ENCODE results near the gene BSDC1. TPM values are rescaled to one million over a fixed set of nuclear protein-coding genes. Genes with fewer than 3 reads are reported as not detected.

Gene BSDC1
- total RNA-seq, 2 experiments from 2014 or later: 37.3 to 38.5 TPM

- H3K36me3 Mint-ChIP-seq (ENCODE audit: low read depth): no peaks in the 10 kb centered on the region
- no peak for DNase-seq
- peaks cover 2% of the 10 kb centered on the region for H3K27me3 Mint-ChIP-seq (ENCODE audit: low read depth)
- peaks cover 44% of the 10 kb centered on the region for H3K4me1 Mint-ChIP-seq (ENCODE audit: low read depth)
- H3K27ac Mint-ChIP-seq: no peak overlapping the region
- no peak for ATAC-seq
- no peaks in the 10 kb centered on the region for H3K9me3 Mint-ChIP-seq (ENCODE audit: insufficient read depth)
- ChIA-PET POLR2A (interaction anchor here (0.9 to 1.2 kb wide), 2 partner anchors 9 to 17 kb away, joined by 3 to 4 read pairs; partner anchors contain the start of genes FAM229A, MARCKSL1 and TSSK3), CTCF (interaction anchor here (0.7 to 3.6 kb wide), 3 partner anchors 12 to 47 kb away, joined by 3 to 8 read pairs (median 5); no protein-coding TSS in a partner anchor)
- no peak overlapping the region for H3K4me3 Mint-ChIP-seq
Observed at GRCh38 chr1:32353431-32353830, 40.8 kb downstream of the BSDC1 start.

GRCh38 chr1:32352831-32353383 lies 41.3 kb downstream of the BSDC1 start:
- ChIA-PET POLR2A (interaction anchor here (0.6 to 1.9 kb wide), 5 partner anchors 10 to 41 kb away, joined by 3 to 7 read pairs (median 3); partner anchors contain the start of genes BSDC1, FAM229A, MARCKSL1 and TSSK3), CTCF (interaction anchor here (0.7 to 3.6 kb wide), 5 partner anchors 12 to 137 kb away, joined by 3 to 21 read pairs (median 5); partner anchors contain the start of gene MARCKSL1)
- H3K27me3 Mint-ChIP-seq (ENCODE audit: low read depth): peaks cover 2% of the 10 kb centered on the region
- no peaks in the 10 kb centered on the region for H3K9me3 Mint-ChIP-seq (ENCODE audit: insufficient read depth)
- peaks cover 49% of the 10 kb centered on the region for H3K4me1 Mint-ChIP-seq (ENCODE audit: low read depth)
- H3K4me3 Mint-ChIP-seq: no peak overlapping the region
- H3K36me3 Mint-ChIP-seq (ENCODE audit: low read depth): no peaks in the 10 kb centered on the region
- ATAC-seq (no peak), DNase-seq (no peak)
- H3K27ac Mint-ChIP-seq: peak overlapping the region; percentile 26

GRCh38 chr1:32352239-32352745 lies 41.9 kb downstream of the BSDC1 start:
- ChIA-PET CTCF (interaction anchor here (1.5 to 3.6 kb wide), 4 partner anchors 11 to 137 kb away, joined by 4 to 21 read pairs (median 6); partner anchors contain the start of gene MARCKSL1), POLR2A (interaction anchor here (0.6 to 1.9 kb wide), 7 partner anchors 7 to 390 kb away, joined by 3 to 7 read pairs (median 3); partner anchors contain the start of genes BSDC1, FAM229A, IQCC and MARCKSL1)
- Mint-ChIP-seq H3K36me3 (ENCODE audit: low read depth) (no peaks in the 10 kb centered on the region), H3K27ac (no peak overlapping the region), H3K9me3 (ENCODE audit: insufficient read depth) (no peaks in the 10 kb centered on the region), H3K27me3 (ENCODE audit: low read depth) (peaks cover 2% of the 10 kb centered on the region), H3K4me3 (peak overlapping the region; percentile 47), H3K4me1 (ENCODE audit: low read depth) (peaks cover 50% of the 10 kb centered on the region)
- no peak for ATAC-seq
- no peak for DNase-seq

GRCh38 chr1:32351399-32352238 lies 42.6 kb downstream of the BSDC1 start:
- Mint-ChIP-seq H3K27ac (peak overlapping the region; percentile 71), H3K27me3 (ENCODE audit: low read depth) (peaks cover 2% of the 10 kb centered on the region), H3K9me3 (ENCODE audit: insufficient read depth) (no peaks in the 10 kb centered on the region), H3K4me1 (ENCODE audit: low read depth) (peaks cover 50% of the 10 kb centered on the region), H3K4me3 (peak overlapping the region; percentile 76), H3K36me3 (ENCODE audit: low read depth) (no peaks in the 10 kb centered on the region)
- ChIA-PET POLR2A (interaction anchor here (0.7 to 1.9 kb wide), 6 partner anchors 8 to 391 kb away, joined by 3 to 7 read pairs (median 4); partner anchors contain the start of genes BSDC1, IQCC and MARCKSL1), CTCF (interaction anchor here (1.0 to 3.6 kb wide), 8 partner anchors 10 to 136 kb away, joined by 3 to 21 read pairs (median 4); partner anchors contain the start of genes BSDC1, FAM229A, HDAC1 and MARCKSL1)
- DNase-seq (peak; percentile 92), ATAC-seq (peak; percentile 93)

DNA sequence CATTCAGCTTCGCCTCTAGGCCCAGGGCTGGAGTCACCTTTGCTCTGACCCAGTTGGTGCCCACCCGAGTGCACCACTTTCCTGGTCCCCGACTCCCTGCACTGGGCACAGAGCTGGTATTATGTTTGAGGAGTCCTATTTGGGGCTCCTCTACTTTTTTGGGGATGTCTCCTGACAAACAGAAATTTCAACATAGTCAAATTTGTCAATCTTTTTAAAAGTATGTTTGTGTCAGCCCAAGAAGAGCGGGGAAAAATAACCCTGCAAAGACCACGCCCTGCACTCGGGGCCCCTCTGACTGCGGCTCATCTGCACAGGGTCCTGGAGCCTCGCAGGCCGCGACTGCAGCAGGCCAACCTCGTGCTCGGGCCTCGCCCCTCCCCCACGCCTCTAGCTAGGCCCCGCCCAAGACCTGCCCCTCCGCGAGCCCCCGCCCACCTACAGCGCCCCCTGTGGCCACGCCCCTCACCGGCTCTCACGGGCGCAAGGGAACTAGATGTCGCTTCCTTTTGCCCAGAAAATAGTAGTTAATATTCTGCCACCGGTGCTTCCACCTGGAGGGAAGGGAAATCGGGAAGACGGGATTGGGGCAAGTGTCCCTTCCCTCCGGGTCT lies 43.3 kb downstream of the BSDC1 start:
- no peak for DNase-seq
- Mint-ChIP-seq H3K36me3 (ENCODE audit: low read depth) (no peaks in the 10 kb centered on the region), H3K27me3 (ENCODE audit: low read depth) (peaks cover 4% of the 10 kb centered on the region), H3K27ac (peak overlapping the region; percentile 71), H3K4me3 (peak overlapping the region; percentile 76), H3K9me3 (ENCODE audit: insufficient read depth) (no peaks in the 10 kb centered on the region), H3K4me1 (ENCODE audit: low read depth) (peaks cover 50% of the 10 kb centered on the region)
- CTCF ChIA-PET: interaction anchor here (0.9 to 3.6 kb wide), 8 partner anchors 9 to 59 kb away, joined by 3 to 21 read pairs (median 3); partner anchors contain the start of genes BSDC1, FAM229A, HDAC1 and MARCKSL1
- peak; percentile 61 for ATAC-seq
- POLR2A ChIA-PET: interaction anchor here (0.6 to 1.8 kb wide), 3 partner anchors 9 to 43 kb away, joined by 3 to 7 read pairs (median 5); partner anchors contain the start of genes BSDC1 and MARCKSL1

GRCh38 chr1:32349211-32349708 lies 45.0 kb downstream of the BSDC1 start:
- Mint-ChIP-seq H3K4me1 (ENCODE audit: low read depth) (peaks cover 57% of the 10 kb centered on the region), H3K27ac (no peak overlapping the region), H3K36me3 (ENCODE audit: low read depth) (no peaks in the 10 kb centered on the region), H3K9me3 (ENCODE audit: insufficient read depth) (no peaks in the 10 kb centered on the region), H3K27me3 (ENCODE audit: low read depth) (peaks cover 4% of the 10 kb centered on the region), H3K4me3 (no peak overlapping the region)
- CTCF ChIA-PET: no interaction called here
- DNase-seq (no peak), ATAC-seq (no peak)
- POLR2A ChIA-PET: interaction anchor here (1.0 kb wide), 1 partner anchor 13 kb away, joined by 3 read pairs; the partner anchor contains the start of gene MARCKSL1

- CTCF ChIA-PET: interaction anchor here (1.2 to 1.7 kb wide), 2 partner anchors 25 to 236 kb away, joined by 3 to 4 read pairs; no protein-coding TSS in a partner anchor
- Mint-ChIP-seq H3K4me3 (no peak overlapping the region), H3K4me1 (ENCODE audit: low read depth) (peaks cover 54% of the 10 kb centered on the region), H3K27me3 (ENCODE audit: low read depth) (peaks cover 4% of the 10 kb centered on the region), H3K9me3 (ENCODE audit: insufficient read depth) (no peaks in the 10 kb centered on the region), H3K27ac (no peak overlapping the region), H3K36me3 (ENCODE audit: low read depth) (no peaks in the 10 kb centered on the region)
- ATAC-seq: no peak
- no peak for DNase-seq
- POLR2A ChIA-PET: no interaction called here
Observed at GRCh38 chr1:32346532-32347157, 47.6 kb downstream of the BSDC1 start.

DNA sequence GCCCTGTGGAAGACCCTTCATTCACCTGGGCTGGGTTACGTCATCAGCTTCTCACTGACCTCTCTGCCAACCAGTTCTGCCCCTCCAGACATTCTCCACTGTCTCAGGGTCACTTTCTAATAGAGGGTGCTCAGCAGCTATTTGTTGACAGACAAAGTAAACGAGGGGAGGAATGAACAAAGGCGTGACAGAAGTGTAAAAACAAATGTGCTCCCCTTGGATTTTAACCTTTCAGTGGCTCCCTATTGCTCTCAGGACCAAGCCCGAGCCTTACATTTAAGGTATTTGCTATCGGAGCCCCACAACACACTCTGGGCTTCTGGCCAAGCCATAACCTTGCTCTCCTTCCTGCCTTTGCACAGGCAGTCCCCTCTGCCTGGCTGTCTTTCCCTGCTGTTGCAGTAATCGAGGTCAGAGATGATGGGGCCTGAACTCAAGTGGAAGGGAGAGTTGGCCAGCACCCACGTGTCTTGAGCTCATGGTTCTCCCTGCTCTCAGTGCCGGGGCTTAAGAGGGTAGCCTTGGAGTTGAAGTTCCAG lies 48.9 kb downstream of the BSDC1 start:
- CTCF ChIA-PET: interaction anchor here (0.6 to 2.1 kb wide), 5 partner anchors 9 to 485 kb away, joined by 3 to 8 read pairs (median 4); partner anchors contain the start of gene MARCKSL1
- no peak for ATAC-seq
- Mint-ChIP-seq H3K27ac (no peak overlapping the region), H3K4me3 (no peak overlapping the region), H3K36me3 (ENCODE audit: low read depth) (no peaks in the 10 kb centered on the region), H3K27me3 (ENCODE audit: low read depth) (peaks cover 4% of the 10 kb centered on the region), H3K9me3 (ENCODE audit: insufficient read depth) (no peaks in the 10 kb centered on the region), H3K4me1 (ENCODE audit: low read depth) (peaks cover 46% of the 10 kb centered on the region)
- POLR2A ChIA-PET: interaction anchor here (0.8 to 1.8 kb wide), 3 partner anchors 9 to 53 kb away, joined by 3 to 12 read pairs (median 4); partner anchors contain the start of gene MARCKSL1
- DNase-seq: no peak

GRCh38 chr1:32342704-32343103 lies 51.5 kb downstream of the BSDC1 start:
- no peaks in the 10 kb centered on the region for H3K9me3 Mint-ChIP-seq (ENCODE audit: insufficient read depth)
- peaks cover 6% of the 10 kb centered on the region for H3K27me3 Mint-ChIP-seq (ENCODE audit: low read depth)
- ChIA-PET POLR2A (no interaction called here), CTCF (interaction anchor here (1.5 to 1.8 kb wide), 2 partner anchors 94 to 127 kb away, joined by 3 to 5 read pairs; no protein-coding TSS in a partner anchor)
- no peaks in the 10 kb centered on the region for H3K36me3 Mint-ChIP-seq (ENCODE audit: low read depth)
- H3K27ac Mint-ChIP-seq: no peak overlapping the region
- peaks cover 34% of the 10 kb centered on the region for H3K4me1 Mint-ChIP-seq (ENCODE audit: low read depth)
- no peak for DNase-seq
- no peak for ATAC-seq
- no peak overlapping the region for H3K4me3 Mint-ChIP-seq

- POLR2A ChIA-PET: interaction anchor here (0.5 to 0.7 kb wide), 3 partner anchors 21 to 329 kb away, joined by 3 to 4 read pairs (median 3); partner anchors contain the start of gene KHDRBS1
- H3K27ac Mint-ChIP-seq: no peak overlapping the region
- ATAC-seq: no peak
- CTCF ChIA-PET: interaction anchor here (0.6 to 1.8 kb wide), 4 partner anchors 8 to 126 kb away, joined by 3 to 5 read pairs (median 4); no protein-coding TSS in a partner anchor
- H3K4me3 Mint-ChIP-seq: no peak overlapping the region
- peaks cover 41% of the 10 kb centered on the region for H3K4me1 Mint-ChIP-seq (ENCODE audit: low read depth)
- peaks cover 6% of the 10 kb centered on the region for H3K27me3 Mint-ChIP-seq (ENCODE audit: low read depth)
- no peak for DNase-seq
- no peaks in the 10 kb centered on the region for H3K36me3 Mint-ChIP-seq (ENCODE audit: low read depth)
- H3K9me3 Mint-ChIP-seq (ENCODE audit: insufficient read depth): no peaks in the 10 kb centered on the region
Observed at GRCh38 chr1:32341971-32342370, 52.3 kb downstream of the BSDC1 start.
